Brain microvascular endothelial cell (primary cell): ENCODE measurements around the gene CRHR1.

ENCODE experiments used
- DNase-seq: peaks from one replicate; pipeline ENCODE4 v3.0.0-alpha.2; 2020
- H3K27ac ChIP-seq: fragments of 250-450 bp; sonication (Bioruptor Pico); 2 replicates; pipeline ENCODE4 v1.5.1; 2020; ENCODE audit warnings: mild to moderate bottlenecking, moderate library complexity
- H3K27me3 ChIP-seq: fragments of 250-450 bp; sonication (Bioruptor Pico); replicated peaks from 2 replicates; pipeline ENCODE4 v1.5.1; 2020; ENCODE audit warnings: mild to moderate bottlenecking
- H3K36me3 ChIP-seq: fragments of 250-450 bp; sonication (Bioruptor Pico); replicated peaks from 2 replicates; pipeline ENCODE4 v1.5.1; 2020; ENCODE audit warnings: mild to moderate bottlenecking
- H3K4me3 ChIP-seq: 2 replicates; pipeline ENCODE4 v1.5.1; 2011; ENCODE audit warnings: low read depth, mild to moderate bottlenecking, control low read depth, low read length, moderate library complexity
- CTCF ChIP-seq: IDR thresholded peaks from 2 replicates; pipeline ENCODE4 v1.5.1; 2011; ENCODE audit warnings: low read depth, mild to moderate bottlenecking, moderate library complexity, low read length, control low read depth, inconsistent platforms; ENCODE audit errors: missing control alignments
- in situ Hi-C: cut with HindIII; loops from 2 replicates; pipeline ENCODE4 v1.10.0; 2017; ENCODE audit warnings: low sequenced_read_pairs, low pct_ligation_motif_present

Gene CRHR1

GRCh38 chr17:45757431-45758218 lies 26.5 kb upstream of the CRHR1 start:
- DNase-seq, result no peak
- H3K27ac ChIP-seq, result no peak overlapping the region
- TF ChIP-seq CTCF, result no peak
- no peak overlapping the region for H3K4me3 ChIP-seq
- H3K27me3 ChIP-seq, result no peaks in the 10 kb centered on the region
- in situ Hi-C loops, result no loop called here
- H3K36me3 ChIP-seq, result no peaks in the 10 kb centered on the region

- Histone ChIP-seq H3K36me3 (no peaks in the 10 kb centered on the region), H3K27me3 (no peaks in the 10 kb centered on the region), H3K27ac (no peak overlapping the region), H3K4me3 (no peak overlapping the region)
- DNase-seq, result no peak
- in situ Hi-C loops, result no loop called here
- TF ChIP-seq CTCF, result no peak
Measured at GRCh38 chr17:45758544-45758943, 25.6 kb upstream of the CRHR1 start.

- no peak for DNase-seq
- H3K4me3 ChIP-seq, result no peak overlapping the region
- H3K27me3 ChIP-seq, result no peaks in the 10 kb centered on the region
- no peak overlapping the region for H3K27ac ChIP-seq
- in situ Hi-C loops, result no loop called here
- no peak for TF ChIP-seq CTCF
- no peaks in the 10 kb centered on the region for H3K36me3 ChIP-seq
Measured at GRCh38 chr17:45759761-45760160, 24.4 kb upstream of the CRHR1 start.

GRCh38 chr17:45761957-45762565 lies 22.1 kb upstream of the CRHR1 start:
- TF ChIP-seq CTCF, result no peak
- no peak for DNase-seq
- no peaks in the 10 kb centered on the region for H3K27me3 ChIP-seq
- H3K36me3 ChIP-seq, result no peaks in the 10 kb centered on the region
- in situ Hi-C loops, result no loop called here
- no peak overlapping the region for H3K27ac ChIP-seq
- no peak overlapping the region for H3K4me3 ChIP-seq

GRCh38 chr17:45763182-45763581 lies 20.9 kb upstream of the CRHR1 start:
- H3K36me3 ChIP-seq, result no peaks in the 10 kb centered on the region
- no peaks in the 10 kb centered on the region for H3K27me3 ChIP-seq
- H3K4me3 ChIP-seq, result no peak overlapping the region
- no peak overlapping the region for H3K27ac ChIP-seq
- DNase-seq, result no peak
- no peak for TF ChIP-seq CTCF
- in situ Hi-C loops, result no loop called here
